ENCODE data around the gene PRDM11.

DNA sequence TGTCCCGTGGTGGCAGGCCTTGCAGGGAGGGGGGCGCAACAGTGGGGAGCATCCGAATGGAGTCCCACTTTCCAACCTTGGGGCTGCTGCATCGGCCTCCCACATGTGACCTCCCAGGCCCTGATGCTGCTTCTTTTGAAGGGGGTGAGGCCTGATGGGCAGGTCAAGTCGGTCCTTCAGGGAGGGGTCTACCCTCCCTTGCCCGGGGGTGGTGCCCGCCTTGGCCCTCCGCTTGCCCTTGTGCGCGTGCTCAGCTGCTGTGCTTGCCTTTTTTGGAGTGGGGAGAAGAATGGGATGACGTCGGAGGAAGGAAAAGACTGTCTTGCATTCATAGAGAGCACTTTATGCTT is 66.9 kb downstream of the PRDM11 start:
- TF ChIP-seq CTCF (IDR thresholded peaks at IDR 0.05; ENCODE audit: low read length) (no peak), EZH2 (IDR thresholded peaks at IDR 0.05; ENCODE audit: borderline replicate concordance, low read length) (no peak)

All from OCI-LY1 (cell line).